ENCODE measurements around the gene SYTL2.
"Not testable (repeated sequence)": the region's sequence is repeated elsewhere in the genome, so short reads cannot be mapped to it uniquely, and the experiment has no call there.

The SYTL2 gene

DNA sequence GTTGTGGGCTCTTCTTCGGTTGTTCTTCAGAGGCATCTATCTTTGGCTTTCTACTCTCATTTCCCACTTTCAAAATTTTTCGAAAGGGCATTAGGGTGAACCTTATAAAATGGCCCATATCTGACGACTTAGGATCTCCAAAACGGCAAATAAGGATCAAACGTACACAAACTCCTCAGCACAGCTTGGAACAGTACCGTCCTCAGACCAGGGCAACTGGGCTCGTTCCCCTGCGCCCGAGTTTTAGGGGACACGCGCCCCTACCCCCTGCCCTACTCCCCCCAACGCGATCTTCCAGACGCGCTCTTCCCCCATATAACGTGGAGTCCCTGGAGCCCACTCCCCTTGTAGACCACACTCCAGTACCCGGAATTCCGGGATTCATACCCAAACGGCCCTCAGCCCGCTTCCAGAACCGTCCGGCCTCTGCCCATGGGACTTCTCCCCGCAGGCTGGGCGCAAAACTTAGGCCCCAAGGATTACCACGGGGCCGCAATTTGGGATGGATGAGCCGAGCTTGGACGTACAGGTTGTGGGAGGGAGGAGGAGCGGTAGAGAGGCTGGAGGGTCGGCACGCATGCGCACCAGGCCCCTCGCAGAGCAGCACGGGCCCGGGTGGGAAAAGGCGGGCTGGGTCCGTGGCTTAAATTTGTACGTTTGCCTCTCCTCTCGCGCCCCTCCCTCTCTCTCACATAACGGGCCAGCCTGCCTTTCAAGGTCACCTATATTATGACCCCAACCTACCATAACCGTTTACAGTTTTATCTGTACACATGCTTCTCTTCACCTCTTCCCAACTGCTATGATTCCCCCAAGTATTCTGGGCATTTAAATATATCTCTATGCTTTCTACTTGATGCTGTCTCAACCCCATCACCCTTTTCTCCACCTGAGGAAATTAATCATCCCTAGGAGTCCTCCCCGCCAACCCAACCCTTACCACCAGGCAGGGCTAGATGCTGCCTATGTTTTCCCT lies 128.3 kb downstream of the SYTL2 start:
- DNase-seq (ENCODE audit: low read depth), result peak; percentile 58

GRCh38 chr11:85680897-85681296 lies 130.0 kb downstream of the SYTL2 start:
- DNase-seq (ENCODE audit: low read depth), result no peak

DNA sequence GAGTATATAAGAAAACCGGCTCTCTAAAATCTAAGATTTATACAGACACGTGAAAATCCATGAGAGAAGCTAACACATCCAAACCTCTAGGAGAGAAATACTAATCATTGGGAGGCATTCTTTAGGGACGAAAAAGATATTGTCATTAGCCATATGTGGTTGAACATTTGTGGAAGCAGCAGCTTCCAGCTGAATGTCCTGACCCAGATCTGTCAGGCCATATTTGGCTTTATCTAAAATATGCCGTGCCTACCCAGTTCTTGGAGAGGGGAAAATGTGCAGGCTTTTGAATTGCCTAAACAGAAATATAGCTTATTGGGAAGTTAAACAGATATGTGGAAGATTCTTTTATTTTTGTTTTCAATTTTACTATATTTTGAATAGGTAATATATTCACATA lies 131.4 kb downstream of the SYTL2 start:
- DNase-seq (ENCODE audit: low read depth), result no peak

DNA sequence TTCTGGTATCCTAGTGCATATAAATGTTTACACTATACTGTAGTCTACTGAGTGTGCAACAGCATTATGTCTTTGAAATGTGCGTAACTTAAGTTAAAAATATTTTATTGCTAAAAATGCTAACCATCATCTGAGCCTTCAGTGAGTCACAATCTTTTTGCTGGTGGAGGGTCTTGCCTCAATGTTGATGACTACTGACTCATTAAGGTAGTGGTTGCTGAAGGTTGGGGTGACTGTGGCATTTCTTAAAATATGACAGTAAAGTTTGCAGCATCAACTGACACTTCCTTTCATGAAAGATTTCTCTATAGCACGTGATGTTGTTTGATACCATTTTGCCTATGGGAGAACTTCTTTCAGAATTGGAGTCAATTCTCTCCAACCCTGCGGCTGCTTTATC lies 137.5 kb downstream of the SYTL2 start:
- DNase-seq (ENCODE audit: low read depth), result no peak

- no peak for DNase-seq (ENCODE audit: low read depth)
These were observed 138.6 kb downstream of the SYTL2 start for GRCh38 chr11:85672105-85672902.

GRCh38 chr11:85670949-85671663 lies 139.8 kb downstream of the SYTL2 start:
- DNase-seq (ENCODE audit: low read depth), result not testable (repeated sequence)

GRCh38 chr11:85668157-85668556 lies 142.8 kb downstream of the SYTL2 start:
- DNase-seq (ENCODE audit: low read depth), result no peak

DNA sequence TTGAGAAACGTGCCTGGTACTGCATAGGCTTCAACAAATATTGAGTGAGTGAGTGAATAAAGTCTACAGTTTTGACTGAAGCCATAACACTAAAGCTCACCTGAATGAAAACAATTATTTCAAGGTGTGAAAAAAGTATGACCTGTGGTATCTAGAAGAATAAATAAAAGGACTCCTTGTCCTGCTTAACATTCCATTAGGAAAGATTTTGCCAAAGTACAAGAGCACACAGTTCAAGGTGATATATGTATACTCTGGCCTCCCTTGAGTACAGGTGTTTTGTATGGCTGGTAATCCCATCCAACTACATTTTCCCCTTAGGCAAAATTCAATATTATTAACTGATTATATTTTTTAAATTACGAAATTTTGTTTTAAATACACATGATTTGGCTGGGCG lies 144.3 kb downstream of the SYTL2 start:
- no peak for DNase-seq (ENCODE audit: low read depth)

DNA sequence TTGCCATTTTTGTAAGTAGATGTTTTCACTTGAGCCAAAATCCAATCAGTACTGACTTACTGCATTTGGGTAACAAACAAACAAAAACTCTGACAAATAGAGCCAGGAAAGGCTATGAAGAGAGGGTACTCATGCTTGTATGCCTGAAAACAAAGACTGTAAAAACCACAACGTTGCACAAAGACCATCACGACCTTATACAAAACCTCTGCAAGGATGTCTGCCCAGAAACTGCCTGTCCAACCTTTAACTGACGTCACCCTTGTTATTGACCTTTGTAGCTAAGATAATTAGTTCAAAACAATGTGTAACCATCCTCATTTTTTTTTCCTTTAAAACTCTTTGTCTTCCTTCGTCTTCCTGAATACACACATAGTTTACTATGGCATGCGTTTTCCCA lies 145.2 kb downstream of the SYTL2 start:
- no peak for DNase-seq (ENCODE audit: low read depth)

DNA sequence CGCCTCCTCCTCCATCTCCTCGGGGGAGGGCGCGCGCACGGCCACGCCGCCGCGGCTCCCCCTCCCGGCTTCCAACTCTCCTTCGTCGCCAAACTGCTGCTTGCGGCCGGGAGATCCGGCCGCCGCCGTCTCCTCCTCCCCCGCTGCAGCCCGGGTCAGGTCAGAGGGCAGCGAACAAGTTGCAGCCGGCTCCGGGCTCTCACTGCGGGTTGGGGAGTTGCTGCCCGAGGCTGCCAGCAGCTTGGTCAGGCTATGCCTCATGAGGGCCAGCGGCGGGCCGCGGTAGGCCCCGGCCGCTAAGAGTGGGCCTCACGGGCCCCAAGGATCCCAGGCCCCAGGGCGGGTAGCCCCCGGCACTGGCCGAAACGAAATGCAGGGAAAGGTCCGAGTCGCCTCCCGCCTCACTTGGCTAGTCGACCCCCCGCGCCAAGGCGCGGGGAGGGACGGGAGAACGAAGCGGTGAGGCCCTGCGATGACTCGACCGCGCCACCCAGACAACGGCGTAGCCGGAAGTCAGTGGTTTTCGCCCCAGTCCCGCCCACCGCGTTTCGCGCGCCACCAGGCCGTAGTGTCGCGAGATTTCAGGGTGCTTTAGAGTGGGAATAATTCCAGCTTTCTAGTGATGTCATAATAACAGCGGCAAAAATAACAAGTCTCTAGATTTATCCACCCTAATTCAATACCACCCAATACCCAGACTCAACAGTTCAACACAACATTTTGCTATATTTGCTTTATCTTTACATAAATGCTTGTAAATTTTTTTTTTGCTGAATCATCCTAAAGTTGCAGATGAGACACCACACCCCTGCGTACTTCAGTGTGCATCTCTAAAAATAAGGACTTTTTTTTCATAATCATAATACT lies 146.1 kb downstream of the SYTL2 start, which contains the start of gene CREBZF:
TSS of gene CREBZF (minus strand) at position 515 of the 867 bp plus-strand sequence. CDS start at position 261, 254 bp downstream.
- peak; percentile 92 for DNase-seq (ENCODE audit: low read depth)

GRCh38 chr11:85663753-85664614 lies 147.0 kb downstream of the SYTL2 start:
- DNase-seq (ENCODE audit: low read depth), result peak; percentile 77

- DNase-seq (ENCODE audit: low read depth), result no peak
These were observed 147.7 kb downstream of the SYTL2 start for GRCh38 chr11:85663080-85663752.

DNA sequence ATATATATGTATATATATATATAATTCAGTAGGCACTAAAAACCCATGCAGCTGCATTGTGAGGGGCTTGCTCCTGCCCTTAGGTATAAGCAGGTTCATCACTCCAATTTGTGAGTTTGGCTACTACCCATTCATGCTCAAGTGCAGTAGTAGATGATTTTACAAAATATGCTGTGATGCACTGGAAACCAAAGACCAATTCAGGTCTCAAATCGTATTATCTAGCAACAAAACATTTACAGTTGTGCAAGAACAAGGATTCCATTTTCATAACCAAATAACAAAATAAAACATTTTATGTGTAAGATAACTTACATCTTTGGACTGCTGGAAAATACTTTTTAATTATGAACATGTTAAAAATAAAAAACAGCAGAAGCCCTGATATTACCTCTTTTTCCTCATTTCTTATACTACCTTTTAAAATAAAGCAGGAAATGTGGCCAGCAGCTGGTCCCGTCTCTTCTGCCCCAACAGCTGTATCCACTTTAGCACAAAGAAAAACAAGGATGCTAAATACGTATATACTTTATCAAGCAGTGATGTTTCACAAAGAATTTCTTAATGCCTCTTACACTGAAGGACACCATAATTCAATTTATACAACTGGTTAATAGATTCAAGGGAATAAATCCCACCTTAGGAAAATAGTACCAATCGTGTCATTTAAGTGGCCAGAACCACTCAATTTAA lies 148.8 kb downstream of the SYTL2 start:
- DNase-seq (ENCODE audit: low read depth), result no peak

DNA sequence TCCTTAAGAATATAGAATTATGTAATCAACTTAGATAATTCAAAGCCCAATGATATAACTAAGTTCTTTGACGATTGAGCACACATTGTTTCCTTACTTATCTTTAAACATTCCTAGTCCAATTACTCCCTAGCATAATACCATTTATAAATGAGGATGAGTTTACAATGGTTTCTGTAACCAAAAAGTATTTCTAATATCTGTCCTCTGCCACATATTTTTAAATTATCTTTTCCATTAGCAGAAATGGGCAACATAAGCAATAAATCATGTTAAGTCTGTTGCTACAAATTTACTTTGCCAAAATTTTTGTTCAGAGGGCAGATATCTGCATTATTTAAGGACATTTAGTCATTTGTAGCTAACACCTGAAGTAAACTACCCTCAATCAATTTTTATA lies 152.8 kb downstream of the SYTL2 start:
- DNase-seq (ENCODE audit: low read depth), result no peak

DNA sequence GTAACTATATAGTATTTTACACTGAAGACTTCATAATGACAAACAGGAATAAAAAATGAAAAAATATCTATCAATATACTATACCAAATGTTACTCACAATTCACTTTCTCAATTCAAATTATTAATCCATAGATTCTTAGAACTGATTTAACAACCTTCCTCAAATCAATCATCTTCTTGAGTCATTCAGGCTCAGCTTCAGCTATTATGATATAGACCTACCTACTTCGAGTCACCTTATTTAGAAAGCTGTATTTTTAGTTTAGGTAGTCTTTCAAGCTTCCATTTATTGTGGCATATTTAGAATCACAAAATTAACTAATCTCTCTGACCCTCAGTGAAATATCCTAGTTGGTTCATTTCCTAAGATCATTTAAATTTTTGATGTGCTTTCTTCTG lies 154.2 kb downstream of the SYTL2 start:
- DNase-seq (ENCODE audit: low read depth), result no peak

DNA sequence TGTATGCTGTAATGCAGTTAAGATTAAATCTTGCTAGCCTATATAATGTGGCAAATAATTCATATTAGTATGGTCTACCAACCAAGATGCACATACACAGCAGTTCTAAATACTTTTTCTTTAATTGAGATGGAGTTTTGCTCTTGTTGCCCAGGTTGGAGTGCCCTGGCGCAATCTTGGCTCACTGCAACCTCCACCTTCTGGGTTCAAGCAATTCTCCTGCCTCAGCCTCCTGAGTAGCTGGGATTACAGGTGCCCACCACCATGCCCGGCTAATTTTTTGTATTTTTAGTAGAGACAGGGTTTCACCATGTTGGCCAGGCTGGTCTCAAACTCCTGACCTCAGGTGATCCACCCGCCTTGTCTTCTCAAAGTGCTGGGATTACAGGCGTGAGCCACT lies 156.6 kb downstream of the SYTL2 start:
- not testable (repeated sequence) for DNase-seq (ENCODE audit: low read depth)

GRCh38 chr11:85652786-85653447 lies 158.0 kb downstream of the SYTL2 start:
- DNase-seq (ENCODE audit: low read depth), result no peak

- no peak for DNase-seq (ENCODE audit: low read depth)
These were observed 159.8 kb downstream of the SYTL2 start for GRCh38 chr11:85651118-85651517.

Measured in stimulated activated CD8-positive, alpha-beta memory T cell treated with anti-CD3 and anti-CD28 coated beads, Interleukin-4, amount 100 ng/mL, for 24 hours (primary cell).